Activated CD8-positive, alpha-beta memory T cell treated with anti-CD3 and anti-CD28 coated beads, Interleukin-2, amount 10 ng/mL, durations not matched to agents 7 days and 5 days (primary cell): ENCODE results near the gene LAGE3. TPM values are rescaled to one million over a fixed set of nuclear protein-coding genes. Genes with fewer than 3 reads are reported as not detected.

Source experiments
- ATAC-seq: fragments of 150-1000 bp; cut with Tn5 transposase; one replicate; pipeline ENCODE4 v1.10.0; 2021; ENCODE audit warnings: moderate library complexity
- CTCF ChIA-PET: fragments of 350-600 bp; sonication (Branson Sonifier 250); formaldehyde crosslinking; loops from one replicate; lab custom pipeline; 2021; ENCODE audit warnings: antibody characterized with exemption; lab: Charles Lee
- DNase-seq: peaks from one replicate; pipeline ENCODE4 v3.0.0-alpha.2; 2020
- H3K27ac Mint-ChIP-seq: one replicate; pipeline ENCODE4 v1.8.0; 2021; ENCODE audit warnings: mild to moderate bottlenecking, mixed read lengths
- H3K27me3 Mint-ChIP-seq: one replicate; pipeline ENCODE4 v1.8.0; 2021; ENCODE audit warnings: mixed read lengths
- H3K36me3 Mint-ChIP-seq: one replicate; pipeline ENCODE4 v1.8.0; 2021; ENCODE audit warnings: mild to moderate bottlenecking, mixed read lengths
- H3K4me1 Mint-ChIP-seq: one replicate; pipeline ENCODE4 v1.8.0; 2021; ENCODE audit warnings: mixed read lengths
- H3K4me3 Mint-ChIP-seq: one replicate; pipeline ENCODE4 v1.8.0; 2021; ENCODE audit warnings: mild to moderate bottlenecking, moderate library complexity, mixed read lengths
- H3K9me3 Mint-ChIP-seq: one replicate; pipeline ENCODE4 v1.8.0; 2022; ENCODE audit warnings: low read depth, mixed read lengths
- total RNA-seq, 2 experiments: library from RNA; stranded (reverse); gene quantifications; one replicate each; pipeline ENCODE4 v1.2.3, GENCODE V29; 2021

Gene LAGE3
- total RNA-seq, result 10 to 100 TPM; 38.8 to 39.0 TPM

DNA sequence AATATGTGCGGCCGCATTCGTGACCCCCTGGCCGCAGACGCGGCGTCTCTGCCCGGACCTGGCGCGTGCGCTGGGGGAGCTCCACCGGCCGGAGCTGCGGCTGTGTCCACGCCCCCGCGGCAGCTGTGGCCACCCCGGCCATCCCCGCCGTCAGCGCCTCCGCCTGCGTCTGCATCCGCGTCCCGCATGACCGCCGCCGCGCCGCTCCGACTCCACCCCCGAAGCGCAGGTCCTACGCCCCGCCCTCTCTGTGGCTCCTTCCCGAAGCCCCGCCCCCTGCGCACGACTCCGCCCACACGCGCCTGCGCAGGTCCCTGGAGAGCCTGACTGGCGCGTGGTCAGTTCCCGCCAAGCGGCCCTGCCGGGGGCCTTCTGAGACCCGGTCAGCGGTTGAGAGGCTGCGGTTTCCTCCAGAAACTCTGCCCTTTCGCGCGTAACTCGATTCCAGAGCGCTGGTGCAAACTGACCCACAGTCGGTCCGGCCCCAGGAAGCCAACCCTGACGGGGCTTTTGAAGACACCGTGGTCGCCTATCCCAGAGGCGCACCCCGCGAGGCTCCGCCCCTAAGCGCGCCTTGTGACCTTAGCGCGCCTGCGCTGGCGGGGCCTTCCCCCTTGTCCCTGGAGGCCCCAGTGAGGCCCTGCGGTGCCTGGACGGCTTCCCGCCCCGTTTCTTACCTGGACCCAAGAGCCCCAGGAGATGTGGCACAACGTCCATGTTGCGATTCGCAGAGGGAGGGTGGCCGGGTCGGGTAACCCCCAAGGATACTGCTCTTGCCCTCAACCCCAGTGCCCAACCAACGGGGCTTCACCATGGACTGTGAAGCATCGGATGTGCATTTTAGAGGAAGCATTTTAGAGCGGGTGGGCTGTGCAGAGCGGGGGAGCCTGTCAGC lies at the start of gene LAGE3:
LAGE3 (minus strand) TSS at position 554 of the 895 bp plus-strand sequence; CDS start at position 188, 366 bp downstream.
- Mint-ChIP-seq H3K27ac (peak within 1 kb of the TSS; percentile 85), H3K27me3 (no peaks in the 10 kb centered on the region), H3K36me3 (peaks cover 4% of the 10 kb centered on the region), H3K4me3 (peak within 1 kb of the TSS; percentile 77), H3K9me3 (no peaks in the 10 kb centered on the region), H3K4me1 (peaks cover 30% of the 10 kb centered on the region)
- CTCF ChIA-PET, result interaction anchor here (1.0 kb wide), 1 partner anchor 48 kb away, joined by 4 read pairs; no protein-coding TSS in a partner anchor
- DNase-seq (peak; percentile 95), ATAC-seq (peak; percentile 96)

DNA sequence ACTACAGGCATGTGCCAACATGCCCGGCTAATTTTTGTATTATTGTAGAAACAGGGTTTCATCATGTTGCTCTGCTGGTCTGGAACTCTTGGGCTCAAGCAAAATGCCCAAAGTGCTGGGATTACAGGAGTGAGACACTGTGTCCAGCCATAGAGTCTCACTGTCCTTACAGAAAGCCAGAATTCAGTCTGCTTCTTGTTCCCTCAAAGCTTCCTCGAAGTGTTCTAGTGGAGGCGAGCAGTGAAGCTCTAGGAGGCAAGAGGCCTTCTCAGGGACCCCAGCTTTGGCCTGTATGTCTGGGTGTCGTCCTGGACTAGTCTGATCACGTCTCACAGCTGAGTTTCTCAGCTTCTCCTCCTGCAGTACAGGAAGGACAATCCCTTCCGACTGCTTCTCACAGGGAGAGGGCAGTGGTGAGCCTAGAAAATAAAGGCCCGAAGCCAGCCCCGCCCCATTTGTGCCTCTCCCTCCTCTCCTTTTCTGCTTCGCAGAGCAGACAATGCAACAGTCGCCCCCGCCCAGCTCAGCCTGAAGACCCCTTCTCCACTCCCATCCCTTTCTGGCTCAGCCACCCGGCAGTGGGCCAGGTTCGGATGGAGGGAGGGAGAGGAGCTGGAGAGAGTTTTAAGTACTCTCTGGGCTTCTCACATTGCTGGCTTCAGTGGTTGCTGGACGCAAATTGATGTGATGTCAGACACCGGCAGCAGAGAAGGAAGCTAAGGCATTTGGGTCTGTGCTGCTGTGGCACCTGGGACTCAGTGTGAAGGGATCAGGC lies 48.0 kb upstream of the LAGE3 start:
- Mint-ChIP-seq H3K4me3 (no peak overlapping the region), H3K9me3 (no peaks in the 10 kb centered on the region), H3K27ac (peak overlapping the region; percentile 66), H3K27me3 (no peaks in the 10 kb centered on the region), H3K4me1 (peaks cover 19% of the 10 kb centered on the region), H3K36me3 (no peaks in the 10 kb centered on the region)
- peak; percentile 95 for ATAC-seq
- CTCF ChIA-PET, result interaction anchor here (0.6 to 3.2 kb wide), 15 partner anchors 9 to 154 kb away, joined by 3 to 16 read pairs (median 4); partner anchors contain the start of genes FAM3A and SLC10A3
- DNase-seq, result peak; percentile 78

GRCh38 chrX:154525606-154526490 lies 46.8 kb upstream of the LAGE3 start:
- H3K4me3 Mint-ChIP-seq, result no peak overlapping the region
- no peaks in the 10 kb centered on the region for H3K9me3 Mint-ChIP-seq
- CTCF ChIA-PET, result interaction anchor here (1.0 to 2.6 kb wide), 4 partner anchors 11 to 152 kb away, joined by 3 to 10 read pairs (median 4); no protein-coding TSS in a partner anchor
- H3K27me3 Mint-ChIP-seq, result no peaks in the 10 kb centered on the region
- H3K36me3 Mint-ChIP-seq, result no peaks in the 10 kb centered on the region
- peak overlapping the region; percentile 46 for H3K27ac Mint-ChIP-seq
- peaks cover 19% of the 10 kb centered on the region for H3K4me1 Mint-ChIP-seq
- no peak for DNase-seq
- ATAC-seq, result no peak

- no peak for ATAC-seq
- CTCF ChIA-PET, result interaction anchor here (0.7 to 0.9 kb wide), 2 partner anchors 8 to 613 kb away, joined by 3 read pairs; no protein-coding TSS in a partner anchor
- Mint-ChIP-seq H3K27me3 (no peaks in the 10 kb centered on the region), H3K4me3 (no peak overlapping the region), H3K4me1 (peaks cover 12% of the 10 kb centered on the region), H3K36me3 (no peaks in the 10 kb centered on the region), H3K27ac (no peak overlapping the region), H3K9me3 (no peaks in the 10 kb centered on the region)
- DNase-seq, result no peak
Measured at GRCh38 chrX:154519389-154519788, 40.3 kb upstream of the LAGE3 start.

- CTCF ChIA-PET, result interaction anchor here (1.1 to 3.6 kb wide), 2 partner anchors 11 to 27 kb away, joined by 3 to 16 read pairs; partner anchors contain the start of gene SLC10A3
- DNase-seq (no peak), ATAC-seq (no peak)
- Mint-ChIP-seq H3K9me3 (no peaks in the 10 kb centered on the region), H3K27me3 (no peaks in the 10 kb centered on the region), H3K36me3 (peaks cover 2% of the 10 kb centered on the region), H3K4me3 (no peak overlapping the region), H3K27ac (no peak overlapping the region), H3K4me1 (peaks cover 19% of the 10 kb centered on the region)
Measured at GRCh38 chrX:154517101-154517781, 38.2 kb upstream of the LAGE3 start.

DNA sequence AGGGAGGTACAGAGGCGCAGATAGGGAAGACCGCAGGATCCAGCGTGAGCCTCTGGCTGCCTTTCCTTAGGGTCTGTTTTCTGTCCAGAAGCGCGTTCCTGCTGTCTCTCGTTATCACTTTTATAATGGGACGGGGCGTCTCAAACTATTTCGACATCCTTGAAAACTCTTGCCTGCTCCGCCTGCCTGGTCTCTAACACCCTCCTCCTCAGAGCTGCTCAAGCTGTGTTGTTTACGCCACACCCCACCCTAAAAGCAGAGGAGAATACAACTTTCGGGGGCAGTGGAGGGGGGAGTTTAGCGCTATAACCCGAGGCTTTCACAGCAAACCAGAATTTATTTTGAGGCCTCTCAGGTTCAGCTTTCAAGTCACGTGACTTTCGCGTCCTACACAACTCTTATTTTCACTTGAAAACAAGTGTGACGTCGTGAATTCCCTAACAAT lies 37.6 kb upstream of the LAGE3 start:
- Mint-ChIP-seq H3K27ac (peak overlapping the region; percentile 83), H3K9me3 (no peaks in the 10 kb centered on the region), H3K4me3 (peak overlapping the region; percentile 81), H3K27me3 (no peaks in the 10 kb centered on the region), H3K4me1 (peaks cover 22% of the 10 kb centered on the region), H3K36me3 (peaks cover 2% of the 10 kb centered on the region)
- ATAC-seq, result no peak
- CTCF ChIA-PET, result interaction anchor here (1.1 to 3.6 kb wide), 2 partner anchors 11 to 27 kb away, joined by 3 to 16 read pairs; partner anchors contain the start of gene SLC10A3
- DNase-seq, result no peak

DNA sequence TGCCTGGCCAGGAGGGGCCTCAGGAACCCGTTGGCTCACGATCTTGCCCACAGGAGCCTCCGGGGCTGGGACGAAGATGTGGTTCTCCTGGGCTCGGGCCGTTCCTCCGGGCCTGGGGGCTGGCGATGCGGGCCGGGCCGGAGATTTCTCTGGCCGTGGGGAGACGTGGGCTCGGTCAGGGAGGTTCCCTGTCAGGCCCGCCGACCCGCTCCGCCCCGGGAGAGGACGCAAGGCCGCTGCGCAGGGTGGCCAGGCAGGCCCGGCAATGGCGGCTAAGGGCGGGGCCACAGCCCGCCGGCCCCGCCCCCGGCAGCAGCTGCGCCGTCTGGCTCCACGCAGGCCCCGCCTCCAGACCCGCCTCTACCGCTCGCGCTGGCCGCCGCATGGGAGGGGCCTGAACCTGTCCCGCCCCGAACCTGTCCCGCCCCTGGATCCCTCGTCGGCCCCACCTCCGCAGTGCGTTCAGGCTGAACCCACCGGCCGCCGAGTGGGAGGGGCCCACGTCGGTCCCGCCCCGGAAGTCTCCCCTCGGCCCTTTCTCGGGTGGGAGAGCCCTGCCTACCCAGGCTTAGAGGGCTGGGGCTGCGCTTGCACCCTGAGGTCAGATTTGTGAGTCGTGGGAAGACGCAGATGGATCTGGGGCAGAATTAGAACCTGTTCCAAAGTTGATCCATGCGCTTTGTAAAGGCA lies 37.0 kb upstream of the LAGE3 start, which contains the start of gene FAM3A:
FAM3A (minus strand) TSS at position 267 of the 690 bp plus-strand sequence. CDS start 460 bp downstream, outside the sequence.
- CTCF ChIA-PET, result interaction anchor here (1.1 to 3.6 kb wide), 2 partner anchors 12 to 26 kb away, joined by 3 to 16 read pairs; partner anchors contain the start of gene SLC10A3

GRCh38 chrX:154515090-154515965 lies 36.2 kb upstream of the LAGE3 start:
- DNase-seq, result peak; percentile 50
- H3K36me3 Mint-ChIP-seq, result peaks cover 4% of the 10 kb centered on the region
- CTCF ChIA-PET, result interaction anchor here (0.7 to 3.6 kb wide), 3 partner anchors 12 to 26 kb away, joined by 3 to 16 read pairs (median 3); no protein-coding TSS in a partner anchor
- no peaks in the 10 kb centered on the region for H3K27me3 Mint-ChIP-seq
- H3K4me1 Mint-ChIP-seq, result peaks cover 28% of the 10 kb centered on the region
- H3K27ac Mint-ChIP-seq, result peak overlapping the region; percentile 85
- H3K4me3 Mint-ChIP-seq, result peak overlapping the region; percentile 80
- H3K9me3 Mint-ChIP-seq, result no peaks in the 10 kb centered on the region
- no peak for ATAC-seq

More for the DNA sequence above, 37.0 kb upstream of the LAGE3 start, which contains the start of gene FAM3A:
- Mint-ChIP-seq H3K27me3 (no peaks in the 10 kb centered on the region), H3K9me3 (no peaks in the 10 kb centered on the region), H3K4me3 (peak within 1 kb of the TSS; percentile 81), H3K27ac (peak within 1 kb of the TSS; percentile 85), H3K36me3 (peaks cover 2% of the 10 kb centered on the region), H3K4me1 (peaks cover 26% of the 10 kb centered on the region)
- ATAC-seq (peak; percentile 95), DNase-seq (peak; percentile 95)

DNA sequence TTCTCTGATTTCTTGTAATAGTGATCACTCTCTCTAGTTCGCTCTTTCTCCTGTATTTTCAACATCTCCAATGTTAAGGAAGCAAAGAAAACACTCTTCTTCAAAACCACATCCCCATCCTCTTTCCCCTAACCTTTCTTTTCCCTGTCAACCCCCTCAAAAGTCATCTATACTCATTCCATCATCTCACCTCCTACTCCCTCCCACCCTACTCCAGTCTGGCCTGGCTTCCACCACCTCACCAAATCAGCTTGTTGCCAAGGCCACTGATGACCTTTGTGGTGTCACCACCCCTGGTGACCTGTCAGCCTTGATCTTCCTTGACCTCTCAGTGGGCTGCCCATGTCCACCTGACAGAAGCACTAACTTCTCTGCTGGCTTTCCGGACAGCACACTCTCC lies 34.6 kb upstream of the LAGE3 start:
- no peak overlapping the region for H3K4me3 Mint-ChIP-seq
- CTCF ChIA-PET, result interaction anchor here (0.9 kb wide), 1 partner anchor 112 kb away, joined by 3 read pairs; no protein-coding TSS in a partner anchor
- ATAC-seq (no peak), DNase-seq (no peak)
- H3K27ac Mint-ChIP-seq, result no peak overlapping the region
- H3K9me3 Mint-ChIP-seq, result no peaks in the 10 kb centered on the region
- peaks cover 15% of the 10 kb centered on the region for H3K36me3 Mint-ChIP-seq
- H3K27me3 Mint-ChIP-seq, result no peaks in the 10 kb centered on the region
- H3K4me1 Mint-ChIP-seq, result peaks cover 35% of the 10 kb centered on the region

GRCh38 chrX:154512879-154513553 lies 33.9 kb upstream of the LAGE3 start:
- no peak for DNase-seq
- H3K36me3 Mint-ChIP-seq, result peaks cover 17% of the 10 kb centered on the region
- H3K9me3 Mint-ChIP-seq, result no peaks in the 10 kb centered on the region
- H3K27me3 Mint-ChIP-seq, result no peaks in the 10 kb centered on the region
- CTCF ChIA-PET, result interaction anchor here (0.9 kb wide), 1 partner anchor 111 kb away, joined by 3 read pairs; no protein-coding TSS in a partner anchor
- peaks cover 35% of the 10 kb centered on the region for H3K4me1 Mint-ChIP-seq
- H3K4me3 Mint-ChIP-seq, result no peak overlapping the region
- no peak overlapping the region for H3K27ac Mint-ChIP-seq
- ATAC-seq, result no peak
